ENCODE data around the gene CASQ1.

The CASQ1 gene

GRCh38 chr1:160151303-160151702 is 39.1 kb upstream of the CASQ1 start, which contains the start of gene ATP1A4:
ATP1A4 (plus strand) TSS chr1:160151603; CDS start chr1:160152041, 438 bp downstream.
- H3K27ac ChIP-seq, result no peak within 1 kb of the TSS
- no peak for TF ChIP-seq ZFX (IDR thresholded peaks at IDR 0.05; ENCODE audit: borderline replicate concordance)
- TF ChIP-seq CTCF (IDR thresholded peaks at IDR 0.05), result no peak

GRCh38 chr1:160154790-160155189 is 35.6 kb upstream of the CASQ1 start:
- H3K27ac ChIP-seq, result no peak overlapping the region
- no peak for TF ChIP-seq CTCF (IDR thresholded peaks at IDR 0.05)
- no peak for TF ChIP-seq ZFX (IDR thresholded peaks at IDR 0.05; ENCODE audit: borderline replicate concordance)

DNA sequence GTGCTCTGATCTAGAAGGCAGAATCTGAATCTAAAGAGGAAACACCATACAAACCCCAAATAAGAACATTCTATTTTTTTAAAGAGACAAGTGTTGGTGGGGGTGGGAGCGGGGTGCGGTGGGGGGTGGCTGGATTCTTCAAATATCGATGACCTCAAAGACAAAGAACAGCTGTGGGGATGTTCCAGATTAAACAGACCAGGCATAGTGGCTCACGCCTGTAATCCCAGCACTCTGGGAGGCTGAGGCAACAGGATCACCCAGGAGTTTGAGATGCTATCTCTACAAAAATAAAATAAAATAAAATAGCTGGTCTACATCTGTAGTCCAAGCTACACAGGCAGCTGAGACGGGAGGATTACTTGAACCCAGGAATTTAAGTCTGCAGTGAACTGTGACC is 34.0 kb upstream of the CASQ1 start:
- H3K27ac ChIP-seq, result no peak overlapping the region
- no peak for TF ChIP-seq CTCF (IDR thresholded peaks at IDR 0.05)
- no peak for TF ChIP-seq ZFX (IDR thresholded peaks at IDR 0.05; ENCODE audit: borderline replicate concordance)

GRCh38 chr1:160157174-160157573 is 33.2 kb upstream of the CASQ1 start:
- TF ChIP-seq ZFX (IDR thresholded peaks at IDR 0.05; ENCODE audit: borderline replicate concordance) (no peak), CTCF (IDR thresholded peaks at IDR 0.05) (no peak)
- H3K27ac ChIP-seq, result no peak overlapping the region

DNA sequence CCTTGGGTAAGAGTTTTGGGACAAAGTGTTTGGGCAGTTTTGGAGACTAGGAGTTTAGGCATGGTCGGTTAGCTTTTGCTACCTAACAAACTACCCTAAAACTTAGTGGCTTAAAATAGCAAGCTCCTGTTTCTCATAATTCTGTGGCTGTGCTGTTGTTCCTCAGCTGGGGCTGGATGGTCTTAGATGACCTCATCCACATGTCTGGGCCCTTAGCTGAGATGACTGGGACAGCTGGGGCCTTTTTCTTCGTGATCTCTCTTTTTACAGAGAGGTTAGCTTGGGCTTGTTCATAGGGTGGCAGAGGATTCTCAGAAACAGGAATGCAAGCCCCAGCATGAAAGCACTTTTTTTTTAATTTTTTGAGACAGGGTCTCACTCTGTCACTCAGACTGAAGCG is 32.3 kb upstream of the CASQ1 start:
- TF ChIP-seq CTCF (IDR thresholded peaks at IDR 0.05) (no peak), ZFX (IDR thresholded peaks at IDR 0.05; ENCODE audit: borderline replicate concordance) (no peak)
- H3K27ac ChIP-seq, result no peak overlapping the region

- no peak overlapping the region for H3K27ac ChIP-seq
Observed at GRCh38 chr1:160158534-160158933, 31.8 kb upstream of the CASQ1 start.

GRCh38 chr1:160159846-160160245 is 30.5 kb upstream of the CASQ1 start:
- H3K27ac ChIP-seq, result peak overlapping the region; percentile 82
- no peak for TF ChIP-seq CTCF (IDR thresholded peaks at IDR 0.05)
- TF ChIP-seq ZFX (IDR thresholded peaks at IDR 0.05; ENCODE audit: borderline replicate concordance), result no peak

More at GRCh38 chr1:160158534-160158933, 31.8 kb upstream of the CASQ1 start:
- no peak for TF ChIP-seq CTCF (IDR thresholded peaks at IDR 0.05)
- TF ChIP-seq ZFX (IDR thresholded peaks at IDR 0.05; ENCODE audit: borderline replicate concordance), result no peak

Measured in 22Rv1 (cell line).